HEK293 (cell line): ENCODE measurements around the gene RSPO4.

Experiments used
- ZBTB7A ChIP-seq: fragments of 450-650 bp; formaldehyde crosslinking; IDR thresholded peaks from 2 replicates; pipeline ENCODE4 v1.5.1; 2016; ENCODE audit warnings: low read depth, missing biosample characterization, missing genetic modification characterization
- ZNF23 ChIP-seq: fragments of 450-650 bp; formaldehyde crosslinking; IDR thresholded peaks from 2 replicates; pipeline ENCODE4 v1.5.1; 2016; ENCODE audit warnings: missing biosample characterization, missing genetic modification characterization, borderline replicate concordance
- ZNF658 ChIP-seq: fragments of 450-650 bp; formaldehyde crosslinking; IDR thresholded peaks from 2 replicates; pipeline ENCODE4; 2016; ENCODE audit warnings: missing biosample characterization, missing genetic modification characterization
- ZNF776 ChIP-seq: fragments of 450-650 bp; formaldehyde crosslinking; IDR thresholded peaks from 2 replicates; pipeline ENCODE4 v1.5.0; 2017; ENCODE audit warnings: missing biosample characterization, missing genetic modification characterization, borderline replicate concordance

- TF ChIP-seq ZNF658 (tag by site-specific recombination) = no peak
- TF ChIP-seq ZNF776 (tag by site-specific recombination) = no peak
- no peak for TF ChIP-seq ZNF23 (tag by site-specific recombination)
- no peak for TF ChIP-seq ZBTB7A (tag by site-specific recombination)
Measured at GRCh38 chr20:1003920-1004697, 2.0 kb upstream of the RSPO4 start.
